Cardiac septum (tissue), 1 donor: ENCODE results near the gene EDNRB. TPM values are rescaled to one million over a fixed set of nuclear protein-coding genes. Genes with fewer than 3 reads are reported as not detected.
"Not testable (repeated sequence)": the region's sequence is repeated elsewhere in the genome, so short reads cannot be mapped to it uniquely, and the experiment has no call there.

Experiments used
- DNase-seq: peaks from one replicate; pipeline ENCODE4 v3.0.0-alpha.2; 2020; ENCODE audit warnings: low spot score
- intact Hi-C: fragments of 100-400 bp; cut with DNase I; formaldehyde crosslinking; loops from one replicate; pipeline ENCODE4 v1.14.0; 2022
- long read RNA-seq: library from polyadenylated mRNA; unstranded; transcript quantifications from one replicate; pipeline ENCODE4 v2.0.0, GENCODE V29; 2021
- total RNA-seq: library from RNA; stranded (reverse); fragmentation: NEBNext Ultra II Directional; extraction: Animal tissue kit (Norgen Biotek cat#: 25700); gene quantifications from one replicate; pipeline ENCODE4 v1.2.1, GENCODE V29; 2021
- donor health status: DM: no; HTN: no; CAD: no.

The EDNRB gene
- 21.7 TPM for total RNA-seq
- long read RNA-seq, full-length matches to known transcripts = 13 of 21 reads
- long read RNA-seq, partial matches to known transcripts = 6 of 21 reads
- long read RNA-seq, other reads (novel, unspliced or antisense) = 2 of 21 reads

GRCh38 chr13:77918391-77919245, at the start of gene EDNRB:
EDNRB (minus strand) TSS chr13:77918831; CDS start chr13:77918573, 258 bp downstream.
- peak; percentile 76 for DNase-seq
- intact Hi-C loops = no loop called here

GRCh38 chr13:77966671-77967070, 48.0 kb upstream of the EDNRB start:
- intact Hi-C loops = no loop called here
- DNase-seq = no peak

- intact Hi-C loops = no loop called here
- DNase-seq = no peak
Measured at GRCh38 chr13:77952737-77953136, 34.1 kb upstream of the EDNRB start.

- intact Hi-C loops = no loop called here
- DNase-seq = no peak
Measured at GRCh38 chr13:77952276-77952675, 33.6 kb upstream of the EDNRB start.

GRCh38 chr13:77946522-77946921, 27.9 kb upstream of the EDNRB start:
- no peak for DNase-seq
- intact Hi-C loops = no loop called here

DNA sequence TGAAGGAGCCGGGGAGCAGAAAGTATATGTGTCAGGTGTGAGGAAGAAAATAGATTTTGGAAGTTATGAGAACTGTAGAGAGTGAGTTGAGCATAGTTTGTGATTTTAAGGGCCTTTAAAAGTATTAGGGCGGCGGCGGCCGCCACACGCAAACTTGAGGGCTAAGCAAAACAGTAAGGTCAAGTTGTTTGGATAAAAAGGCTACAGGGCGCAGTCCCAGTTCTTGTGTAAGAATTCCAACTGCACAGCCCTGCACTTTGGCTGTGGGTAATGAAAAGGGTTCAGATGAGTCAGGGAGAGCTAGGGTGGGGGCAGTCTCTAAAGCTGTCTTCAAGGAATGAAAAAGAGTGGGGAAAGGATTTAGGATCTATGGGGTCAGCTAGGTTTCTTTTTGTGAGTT, 16.4 kb upstream of the EDNRB start:
- DNase-seq, intact Hi-C loops: not testable (repeated sequence)

DNA sequence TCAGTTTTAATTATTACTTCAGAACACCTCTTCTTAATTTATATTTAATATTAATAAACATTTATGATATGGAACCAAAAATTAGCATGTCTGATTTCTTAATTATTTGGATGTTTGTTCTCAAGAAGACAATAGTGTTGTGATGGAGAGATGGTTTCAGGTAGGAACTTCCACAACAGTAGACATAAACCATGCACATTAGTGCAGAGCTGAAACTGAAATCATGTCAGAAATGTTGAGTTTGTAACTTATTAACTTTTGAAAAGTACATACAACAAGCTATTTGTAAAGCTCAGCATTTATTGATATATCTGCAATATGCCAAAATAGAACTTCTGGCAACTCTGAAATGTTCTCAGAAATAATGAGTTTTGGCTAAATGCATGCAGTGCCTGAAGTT, 11.8 kb upstream of the EDNRB start:
- no peak for DNase-seq
- intact Hi-C loops = no loop called here

DNA sequence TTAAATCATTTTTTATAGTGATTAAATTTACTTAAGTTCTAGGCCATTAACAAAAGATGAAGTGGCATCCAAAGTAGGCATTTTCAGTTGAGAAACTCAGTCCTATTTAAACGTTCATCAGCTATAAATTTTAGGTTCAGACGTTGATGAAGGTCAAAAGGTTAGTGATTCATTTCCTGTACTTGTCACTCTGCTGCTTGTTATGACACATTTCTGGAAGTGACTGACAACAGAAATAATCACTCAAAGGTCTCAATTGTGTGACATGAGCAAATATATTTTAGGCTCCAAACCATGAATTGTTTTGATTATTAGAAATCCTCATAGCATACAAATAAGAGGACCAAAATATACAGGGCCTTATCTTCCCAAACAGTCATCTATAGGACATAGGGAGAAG, 10.3 kb upstream of the EDNRB start:
- DNase-seq = no peak
- intact Hi-C loops = no loop called here

- intact Hi-C loops = no loop called here
- no peak for DNase-seq
Measured at GRCh38 chr13:77925616-77926015, 7.0 kb upstream of the EDNRB start.

- intact Hi-C loops = no loop called here
- no peak for DNase-seq
Measured at GRCh38 chr13:77919921-77920294, 1.3 kb upstream of the EDNRB start.

- DNase-seq = peak; percentile 77
- intact Hi-C loops = no loop called here
Measured at GRCh38 chr13:77919246-77919920, 752 bp upstream of the EDNRB start.

- intact Hi-C loops = no loop called here
- no peak for DNase-seq
Measured at GRCh38 chr13:77916488-77916887, 2.1 kb downstream of the EDNRB start.

- DNase-seq = no peak
- intact Hi-C loops = no loop called here
Measured at GRCh38 chr13:77915686-77916085, 2.9 kb downstream of the EDNRB start.

DNA sequence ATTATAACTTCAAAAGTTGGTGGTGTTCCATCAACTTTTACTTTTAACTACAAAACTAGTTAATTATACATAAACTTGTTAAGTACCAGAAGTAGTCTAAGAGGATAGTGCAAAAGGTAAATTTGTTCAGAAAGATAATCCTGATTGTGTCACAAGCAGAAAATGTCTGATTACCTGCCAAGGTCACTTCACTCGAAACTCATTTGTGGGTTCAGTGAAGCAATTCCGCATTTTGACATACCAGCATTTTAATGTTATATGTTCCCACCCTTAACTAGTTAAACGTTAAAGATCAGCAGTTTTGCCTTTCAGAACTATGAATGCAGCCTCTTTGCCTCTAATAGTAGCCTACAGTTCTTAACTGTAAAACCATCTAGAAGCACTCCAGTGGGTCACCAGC, 5.6 kb downstream of the EDNRB start:
- DNase-seq = no peak
- intact Hi-C loops = no loop called here

DNA sequence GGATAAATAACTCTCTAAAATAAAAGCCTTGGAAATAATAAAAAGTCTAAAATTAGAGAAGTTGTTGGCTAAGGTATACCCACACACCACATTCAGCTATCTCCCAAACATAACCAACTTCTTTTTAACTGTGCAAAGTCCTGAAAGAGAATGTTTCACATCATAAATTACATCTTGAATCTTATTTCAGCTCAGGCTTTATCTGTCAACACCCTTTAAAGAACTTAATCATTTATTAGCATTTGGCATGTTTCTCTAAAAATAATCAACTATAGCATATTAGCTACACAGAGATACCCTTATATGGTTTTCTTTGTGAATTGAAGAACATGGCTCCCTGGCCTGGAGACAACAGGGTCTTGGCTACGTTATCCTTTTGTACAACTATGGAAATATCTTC, 6.9 kb downstream of the EDNRB start:
- intact Hi-C loops = no loop called here
- no peak for DNase-seq

GRCh38 chr13:77909827-77910226, 8.8 kb downstream of the EDNRB start:
- DNase-seq = no peak
- intact Hi-C loops = no loop called here

DNA sequence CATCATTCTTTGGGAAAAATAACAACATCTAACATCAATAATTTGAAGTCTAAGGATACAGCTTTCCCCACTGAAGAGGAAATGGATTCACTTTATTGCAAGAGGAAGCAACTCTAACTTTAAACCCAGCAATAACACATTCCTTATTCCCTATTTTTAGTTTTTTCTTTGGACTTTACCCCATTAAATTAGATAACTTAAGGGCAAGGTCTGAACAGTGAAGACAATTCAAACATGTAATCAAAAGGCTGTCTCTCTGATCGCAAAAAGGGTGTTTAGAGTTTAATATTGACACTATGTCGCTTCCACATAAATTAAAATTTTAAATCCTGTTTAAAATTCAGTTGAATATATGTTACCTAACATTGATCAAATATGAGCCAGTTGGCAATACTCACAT, 10.1 kb downstream of the EDNRB start:
- intact Hi-C loops = no loop called here
- DNase-seq = no peak

DNA sequence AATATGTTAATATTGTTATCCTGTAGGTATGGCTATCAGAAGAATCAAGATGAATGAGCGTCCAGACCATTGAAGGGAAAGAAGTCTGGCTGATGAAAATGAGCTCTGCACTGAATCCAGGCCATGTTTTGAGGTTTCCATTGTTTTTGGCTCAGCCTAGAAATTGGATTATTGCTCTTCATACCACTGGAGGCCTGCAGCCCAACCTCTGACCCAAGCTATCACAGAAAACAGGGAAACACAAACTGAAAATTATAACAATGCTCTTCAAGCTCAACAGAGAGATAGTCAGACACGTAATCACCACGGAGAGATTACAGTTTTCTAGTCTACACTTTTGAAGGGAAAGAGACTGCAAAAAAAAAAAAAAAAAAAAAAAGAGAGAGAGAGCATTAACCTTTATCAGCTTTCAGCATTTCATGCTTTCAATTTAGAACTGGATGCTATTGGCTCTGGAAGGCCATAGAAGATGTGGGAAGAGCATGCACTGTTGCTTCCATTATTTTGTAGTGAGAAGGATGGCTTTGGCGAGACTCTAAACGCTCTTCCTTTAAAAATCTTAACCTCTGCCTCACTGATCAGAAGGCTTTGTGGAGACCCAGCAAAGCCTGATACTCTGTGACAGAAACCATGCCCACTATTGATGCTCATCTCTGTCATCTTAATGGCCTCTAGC, 10.8 kb downstream of the EDNRB start:
- intact Hi-C loops = no loop called here
- DNase-seq = no peak

DNA sequence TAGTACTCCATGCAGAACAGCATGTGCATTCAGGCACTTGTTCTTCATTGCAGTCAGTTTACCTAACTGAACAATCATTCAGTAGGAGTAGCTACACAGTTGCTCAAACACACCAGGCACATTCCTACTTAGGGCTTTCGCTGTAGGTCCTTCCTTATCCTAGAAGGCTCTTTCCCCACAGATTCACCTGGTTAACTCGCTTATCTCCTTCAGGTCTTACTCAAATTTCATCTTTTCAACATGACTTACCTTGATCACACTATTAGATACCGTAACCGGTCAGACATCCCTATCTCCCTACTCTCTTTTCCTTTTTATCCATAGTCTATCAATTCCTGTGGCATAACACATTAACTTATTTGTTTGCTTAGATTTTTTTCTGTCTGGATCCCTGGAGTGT, 14.6 kb downstream of the EDNRB start:
- no peak for DNase-seq
- intact Hi-C loops = no loop called here

GRCh38 chr13:77903435-77903834, 15.2 kb downstream of the EDNRB start:
- DNase-seq = no peak
- intact Hi-C loops = no loop called here
